ENCODE data around the gene SFT2D2. TPM values are rescaled to one million over a fixed set of nuclear protein-coding genes. Genes with fewer than 3 reads are reported as not detected.

SFT2D2 gene
- total and polyA plus RNA-seq, 12 donors, result 3.5 to 69.9 (median 34.9) TPM

GRCh38 chr1:168190403-168190802 lies 35.4 kb upstream of the SFT2D2 start:
- Histone ChIP-seq H3K36me3 (replicated peaks in 1 of 2) (peaks cover 0 to 48% of the 10 kb centered on the region in 2 donors), H3K27ac (no peak overlapping the region), H3K9me3 (replicated peaks in 1 of 3) (no peaks in the 10 kb centered on the region), H3K4me3 (no peak overlapping the region), H3K27me3 (no peaks in the 10 kb centered on the region), H3K4me1 (replicated peaks in 1 of 2) (no peaks in the 10 kb centered on the region)
- 68 to 74% (median 71%) methylated on average over 2 of the region's 2 CpGs for WGBS, 4 donors
- no peak for DNase-seq
- intact Hi-C loops (cut with DNase I), result no loop called here
- TF ChIP-seq POLR2A (IDR thresholded peaks at IDR 0.05) (no peak), CTCF (IDR thresholded peaks at IDR 0.05) (no peak)

- TF ChIP-seq POLR2A (IDR thresholded peaks at IDR 0.05) (no peak), CTCF (IDR thresholded peaks at IDR 0.05) (no peak)
- WGBS, 4 donors, result 93 to 100% (median 97%) methylated on average over 4 of the region's 4 CpGs
- no peak for DNase-seq
- Histone ChIP-seq H3K9me3 (replicated peaks in 1 of 3) (no peaks in the 10 kb centered on the region), H3K27me3 (no peaks in the 10 kb centered on the region), H3K4me1 (replicated peaks in 1 of 2) (no peaks in the 10 kb centered on the region), H3K4me3 (no peak overlapping the region), H3K27ac (no peak overlapping the region), H3K36me3 (replicated peaks in 1 of 2) (peaks cover 0 to 48% of the 10 kb centered on the region in 2 donors)
- intact Hi-C loops (cut with DNase I), result no loop called here
Measured at GRCh38 chr1:168195199-168196135, 30.3 kb upstream of the SFT2D2 start.

GRCh38 chr1:168199056-168199455 lies 26.7 kb upstream of the SFT2D2 start:
- H3K36me3 ChIP-seq (replicated peaks in 1 of 2), result peaks cover 0 to 38% of the 10 kb centered on the region in 2 donors

More at GRCh38 chr1:168199056-168199455, 26.7 kb upstream of the SFT2D2 start:
- Histone ChIP-seq H3K27ac (no peak overlapping the region), H3K9me3 (replicated peaks in 1 of 3) (no peaks in the 10 kb centered on the region), H3K4me1 (replicated peaks in 1 of 2) (no peaks in the 10 kb centered on the region), H3K4me3 (no peak overlapping the region), H3K27me3 (no peaks in the 10 kb centered on the region)
- intact Hi-C loops (cut with DNase I), result no loop called here
- no peak for TF ChIP-seq CTCF (IDR thresholded peaks at IDR 0.05)
- TF ChIP-seq POLR2A (IDR thresholded peaks at IDR 0.05), result no peak
- no peak for DNase-seq
- 55 to 59% (median 56%) methylated on average over 3 of the region's 3 CpGs for WGBS, 4 donors
